Natural killer cell (primary cell): ENCODE data around the gene FAM234A. TPM values are rescaled to one million over a fixed set of nuclear protein-coding genes. Genes with fewer than 3 reads are reported as not detected.

Experiments used
- ATAC-seq, 3 donors: fragments of 150-1000 bp in 2 of 3; fragments of 200-7000 bp in 1 of 3; cut with Tn5 transposase; 1 replicate in 1 of 3; 2 replicates in 2 of 3; pipeline ENCODE4 v1.10.0; 2021; ENCODE audit warnings: mild to moderate bottlenecking in 2 of 3, moderate library complexity in 2 of 3
- DNase-seq, 2 donors: peaks; one replicate each; pipeline versions ENCODE4 v3.0.0 to v3.0.0-alpha.2; 2013 to 2021; ENCODE audit warnings: mixed read lengths in 1 of 2
- H3K27ac ChIP-seq: one replicate; pipeline ENCODE4 v1.5.1; 2013; ENCODE audit warnings: mild to moderate bottlenecking, low read length
- H3K27me3 ChIP-seq: one replicate; pipeline ENCODE4 v1.6.1; 2013; ENCODE audit warnings: low read length; ENCODE audit not compliant: control insufficient read depth, insufficient read depth
- H3K36me3 ChIP-seq: one replicate; pipeline ENCODE4 v1.6.1; 2013; ENCODE audit warnings: low read length; ENCODE audit not compliant: control insufficient read depth, insufficient read depth
- H3K4me1 ChIP-seq: one replicate; pipeline ENCODE4 v1.6.1; 2013; ENCODE audit warnings: low read length; ENCODE audit not compliant: control insufficient read depth, insufficient read depth
- H3K4me3 ChIP-seq: one replicate; pipeline ENCODE4 v1.5.1; 2013; ENCODE audit warnings: low read length
- H3K9me3 ChIP-seq: one replicate; pipeline ENCODE4 v1.6.1; 2013; ENCODE audit warnings: low read length; ENCODE audit not compliant: control insufficient read depth, insufficient read depth
- H3K27ac Mint-ChIP-seq, 2 donors: one replicate each; pipeline ENCODE4 v1.8.0; 2022; ENCODE audit warnings: mild to moderate bottlenecking in 2 of 2, mixed read lengths in 2 of 2, moderate library complexity in 1 of 2
- H3K27me3 Mint-ChIP-seq, 2 donors: one replicate each; pipeline ENCODE4 v1.8.0; 2022; ENCODE audit warnings: low read depth in 2 of 2, mixed read lengths in 2 of 2
- H3K36me3 Mint-ChIP-seq: one replicate; pipeline ENCODE4 v1.8.0; 2022; ENCODE audit warnings: mixed read lengths
- H3K4me1 Mint-ChIP-seq, 2 donors: one replicate each; pipeline ENCODE4 v1.8.0; 2022; ENCODE audit warnings: mixed read lengths in 2 of 2
- H3K4me3 Mint-ChIP-seq: one replicate; pipeline ENCODE4 v1.8.0; 2022; ENCODE audit warnings: mild to moderate bottlenecking, moderate library complexity, mixed read lengths
- H3K9me3 Mint-ChIP-seq, 2 donors: one replicate each; pipeline ENCODE4 v1.8.0; 2022; ENCODE audit warnings: mixed read lengths in 2 of 2
- CTCF ChIP-seq: fragments of 200-600 bp; IDR thresholded peaks from one replicate; pipeline ENCODE4 v1.8.0; 2022; ENCODE audit warnings: antibody characterized with exemption
- WGBS: methylation state at CpG from one replicate; pipeline ENCODE4 v1.1.7; 2013; ENCODE audit warnings: missing lambda C conversion rate; ENCODE audit not compliant: insufficient coverage; 5-methylcytosine and 5-hydroxymethylcytosine counted together
- intact Hi-C: fragments of 100-400 bp; cut with micrococcal nuclease; formaldehyde crosslinking; loops from one replicate; pipeline ENCODE4 v1.14.2; 2022
- total RNA-seq, 4 donors: library from RNA; stranded (reverse); fragments of 120-200 nt in 1 of 4; gene quantifications; one replicate each; pipeline versions ENCODE4 v1.2.3 to v1.2.4, GENCODE V29; 2013 to 2022

FAM234A gene
- total RNA-seq, 3 donors from 2014 or later (not counting 1 experiment from before 2014, with no cell fraction given): 32.4 to 42.6 (median 40.7) TPM

- H3K36me3 ChIP-seq: peaks cover 42% of the 10 kb centered on the region
- intact Hi-C loops: no loop called here
Observed at GRCh38 chr16:297832-298231, 63.2 kb downstream of the FAM234A start.

DNA sequence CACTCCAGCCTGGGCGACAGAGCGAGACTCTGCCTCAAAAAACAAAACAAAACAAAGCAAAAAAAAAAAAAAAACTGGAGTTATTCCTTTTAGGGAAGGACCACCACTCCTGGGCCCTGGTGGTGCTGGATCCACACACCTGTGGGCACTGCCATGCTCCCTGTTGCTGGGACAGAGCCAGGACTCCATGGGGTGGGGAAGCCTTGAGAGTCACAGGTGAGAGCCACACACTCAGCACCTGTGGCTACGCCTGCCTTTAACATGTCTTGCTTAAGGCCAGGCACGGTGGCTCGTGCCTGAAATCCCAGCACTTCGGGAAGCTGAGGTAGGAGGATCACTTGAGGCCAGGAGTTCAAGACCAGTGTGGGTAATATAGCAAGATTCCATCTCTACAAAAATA lies 66.6 kb downstream of the FAM234A start:
- Histone ChIP-seq H3K27ac (no peak overlapping the region), H3K4me3 (no peak overlapping the region), H3K4me1 (peaks cover 13% of the 10 kb centered on the region), H3K9me3 (no peaks in the 10 kb centered on the region), H3K27me3 (no peaks in the 10 kb centered on the region), H3K36me3 (peaks cover 43% of the 10 kb centered on the region)
- H3K9me3 Mint-ChIP-seq: no peaks in the 10 kb centered on the region
- DNase-seq (no peak), ATAC-seq (no peak)
- TF ChIP-seq CTCF: no peak
- H3K4me3 Mint-ChIP-seq: no peak overlapping the region
- H3K36me3 Mint-ChIP-seq: no peaks in the 10 kb centered on the region
- WGBS: 94% methylated on average over 6 of the region's 6 CpGs
- intact Hi-C loops: no loop called here
- H3K4me1 Mint-ChIP-seq: peaks cover 12 to 15% of the 10 kb centered on the region in 2 donors
- H3K27ac Mint-ChIP-seq: no peak overlapping the region
- H3K27me3 Mint-ChIP-seq: no peaks in the 10 kb centered on the region

More at GRCh38 chr16:297832-298231, 63.2 kb downstream of the FAM234A start:
- TF ChIP-seq CTCF: no peak
- Mint-ChIP-seq H3K36me3 (no peaks in the 10 kb centered on the region), H3K9me3 (no peaks in the 10 kb centered on the region), H3K27ac (no peak overlapping the region), H3K4me3 (no peak overlapping the region), H3K27me3 (no peaks in the 10 kb centered on the region), H3K4me1 (no peaks in the 10 kb centered on the region)
- Histone ChIP-seq H3K4me3 (no peak overlapping the region), H3K27me3 (no peaks in the 10 kb centered on the region), H3K27ac (no peak overlapping the region), H3K4me1 (no peaks in the 10 kb centered on the region), H3K9me3 (no peaks in the 10 kb centered on the region)
- 97% methylated on average over 32 of the region's 32 CpGs for WGBS
- no peak for DNase-seq
- no peak for ATAC-seq

DNA sequence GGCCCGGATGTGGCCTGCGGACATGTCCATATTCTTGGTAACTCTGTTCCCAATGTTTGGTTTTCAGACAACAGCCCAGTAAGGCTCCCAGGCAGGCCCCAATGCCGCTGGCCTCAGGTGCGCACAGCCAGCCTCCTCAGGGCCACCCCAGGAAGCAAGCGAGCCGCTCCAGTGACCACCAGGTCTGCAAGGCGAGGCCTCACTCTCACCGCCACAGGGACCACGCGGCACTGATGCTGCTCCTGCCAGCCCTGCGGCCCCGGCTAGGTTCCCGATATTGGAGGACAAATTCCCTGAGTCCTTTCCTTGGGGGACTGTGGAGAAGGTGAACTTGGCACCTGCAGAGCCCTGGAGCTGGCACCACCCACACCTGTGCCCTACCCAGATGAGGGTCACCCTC lies 67.3 kb downstream of the FAM234A start:
- no peaks in the 10 kb centered on the region for H3K9me3 Mint-ChIP-seq
- H3K4me3 Mint-ChIP-seq: no peak overlapping the region
- Histone ChIP-seq H3K4me1 (peaks cover 20% of the 10 kb centered on the region), H3K36me3 (peaks cover 42% of the 10 kb centered on the region), H3K9me3 (no peaks in the 10 kb centered on the region), H3K27ac (no peak overlapping the region), H3K4me3 (no peak overlapping the region), H3K27me3 (no peaks in the 10 kb centered on the region)
- no peaks in the 10 kb centered on the region for H3K36me3 Mint-ChIP-seq
- ATAC-seq (no peak), DNase-seq (no peak)
- intact Hi-C loops: no loop called here
- H3K27me3 Mint-ChIP-seq: no peaks in the 10 kb centered on the region
- H3K4me1 Mint-ChIP-seq: peaks cover 19 to 22% of the 10 kb centered on the region in 2 donors
- no peak for TF ChIP-seq CTCF
- no peak overlapping the region for H3K27ac Mint-ChIP-seq
- WGBS: 96% methylated on average over 13 of the region's 13 CpGs
